ENCODE data around the gene SSBP2.

SSBP2 gene

GRCh38 chr5:81779125-81779915 lies 28.4 kb upstream of the SSBP2 start:
- H3K27ac Mint-ChIP-seq, result peak overlapping the region; percentile 86
- H3K4me1 Mint-ChIP-seq (ENCODE audit: low read depth), result peaks cover 25% of the 10 kb centered on the region
- no peaks in the 10 kb centered on the region for H3K27me3 Mint-ChIP-seq
- H3K4me3 Mint-ChIP-seq, result peak overlapping the region; percentile 50
- H3K36me3 Mint-ChIP-seq (ENCODE audit: low read depth), result no peaks in the 10 kb centered on the region
- intact Hi-C loops (cut with micrococcal nuclease), result loop anchor here (2.0 kb wide), 1 partner anchor 29 kb away; the partner anchor contains the start of gene SSBP2
- H3K9me3 Mint-ChIP-seq, result no peaks in the 10 kb centered on the region

GRCh38 chr5:81778642-81779041 lies 27.7 kb upstream of the SSBP2 start:
- peaks cover 25% of the 10 kb centered on the region for H3K4me1 Mint-ChIP-seq (ENCODE audit: low read depth)
- H3K36me3 Mint-ChIP-seq (ENCODE audit: low read depth), result no peaks in the 10 kb centered on the region
- no peaks in the 10 kb centered on the region for H3K27me3 Mint-ChIP-seq
- no peaks in the 10 kb centered on the region for H3K9me3 Mint-ChIP-seq
- H3K27ac Mint-ChIP-seq, result peak overlapping the region; percentile 86
- peak overlapping the region; percentile 50 for H3K4me3 Mint-ChIP-seq
- intact Hi-C loops (cut with micrococcal nuclease), result loop anchor here (2.0 kb wide), 1 partner anchor 28 kb away; the partner anchor contains the start of gene SSBP2

DNA sequence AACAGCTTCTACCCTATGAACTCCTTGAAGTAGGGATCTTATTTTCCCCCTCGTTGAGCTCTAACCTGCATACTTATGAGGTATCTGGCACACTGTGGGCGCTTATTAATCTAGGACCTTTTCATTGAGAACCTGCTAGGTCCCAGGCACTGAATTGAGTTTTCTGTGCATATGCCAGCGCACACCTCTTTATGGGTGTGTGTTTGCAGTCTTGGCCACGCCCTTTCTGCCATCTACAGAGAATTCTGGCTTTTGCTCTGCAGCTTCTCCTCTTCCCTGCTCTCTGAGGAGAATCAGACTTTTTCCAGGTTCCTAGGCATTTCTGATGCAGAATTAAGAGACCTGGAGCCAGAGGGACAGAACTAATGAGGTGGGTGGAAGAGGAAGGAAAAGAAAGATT lies 25.4 kb upstream of the SSBP2 start:
- Mint-ChIP-seq H3K27me3 (no peaks in the 10 kb centered on the region), H3K4me3 (no peak overlapping the region), H3K9me3 (no peaks in the 10 kb centered on the region), H3K36me3 (ENCODE audit: low read depth) (no peaks in the 10 kb centered on the region), H3K4me1 (ENCODE audit: low read depth) (peaks cover 18% of the 10 kb centered on the region), H3K27ac (peak overlapping the region; percentile 17)
- intact Hi-C loops (cut with micrococcal nuclease), result no loop called here

DNA sequence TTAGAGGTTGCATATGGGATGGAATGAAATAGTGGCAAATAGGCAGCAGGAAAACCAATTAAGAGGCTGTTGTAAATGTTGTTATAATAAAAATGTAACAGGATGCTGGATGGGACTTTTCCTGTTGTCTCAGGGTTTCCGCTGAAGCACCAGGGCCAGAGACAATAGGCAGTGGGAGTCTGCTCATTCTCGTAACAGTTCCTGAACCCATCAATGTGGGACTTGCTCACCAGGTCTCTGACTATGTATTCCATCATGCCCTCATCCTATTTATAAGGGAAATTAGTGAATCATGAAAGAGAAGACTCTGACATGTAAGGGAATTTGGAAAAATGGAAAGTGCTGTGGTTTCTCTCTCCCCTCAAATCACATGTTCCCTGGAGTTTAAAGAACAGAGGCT lies 23.5 kb upstream of the SSBP2 start:
- Mint-ChIP-seq H3K9me3 (no peaks in the 10 kb centered on the region), H3K27me3 (no peaks in the 10 kb centered on the region), H3K4me3 (no peak overlapping the region), H3K4me1 (ENCODE audit: low read depth) (peaks cover 11% of the 10 kb centered on the region), H3K27ac (peak overlapping the region; percentile 4), H3K36me3 (ENCODE audit: low read depth) (no peaks in the 10 kb centered on the region)
- intact Hi-C loops (cut with micrococcal nuclease), result no loop called here

DNA sequence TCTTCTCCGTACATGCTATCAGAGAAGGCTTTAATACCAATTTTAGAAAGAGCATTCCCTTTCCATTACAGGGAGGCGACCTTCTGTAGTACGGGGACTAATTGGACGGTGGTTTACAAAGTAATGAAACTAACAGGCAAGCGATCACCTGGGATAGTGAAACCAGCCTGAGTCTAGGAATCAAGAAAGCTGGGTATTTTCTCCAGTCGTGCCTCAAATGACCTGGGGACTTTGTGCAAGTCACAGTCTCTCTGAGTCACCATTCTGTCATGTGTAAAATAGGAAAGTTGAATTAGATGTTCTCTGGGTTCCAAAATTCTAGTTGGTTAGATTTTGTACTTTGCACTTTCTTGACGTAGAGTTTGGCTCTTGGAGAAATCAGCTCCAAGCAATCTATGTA lies 22.7 kb upstream of the SSBP2 start:
- H3K4me3 Mint-ChIP-seq, result no peak overlapping the region
- no peaks in the 10 kb centered on the region for H3K9me3 Mint-ChIP-seq
- intact Hi-C loops (cut with micrococcal nuclease), result no loop called here
- H3K27ac Mint-ChIP-seq, result no peak overlapping the region
- H3K4me1 Mint-ChIP-seq (ENCODE audit: low read depth), result peaks cover 11% of the 10 kb centered on the region
- no peaks in the 10 kb centered on the region for H3K27me3 Mint-ChIP-seq
- no peaks in the 10 kb centered on the region for H3K36me3 Mint-ChIP-seq (ENCODE audit: low read depth)

GRCh38 chr5:81773161-81773560 lies 22.3 kb upstream of the SSBP2 start:
- Mint-ChIP-seq H3K27ac (no peak overlapping the region), H3K36me3 (ENCODE audit: low read depth) (no peaks in the 10 kb centered on the region), H3K4me1 (ENCODE audit: low read depth) (peaks cover 7% of the 10 kb centered on the region), H3K9me3 (no peaks in the 10 kb centered on the region), H3K27me3 (no peaks in the 10 kb centered on the region), H3K4me3 (no peak overlapping the region)
- intact Hi-C loops (cut with micrococcal nuclease), result no loop called here

GRCh38 chr5:81772488-81772887 lies 21.6 kb upstream of the SSBP2 start:
- H3K27me3 Mint-ChIP-seq, result no peaks in the 10 kb centered on the region
- no peaks in the 10 kb centered on the region for H3K9me3 Mint-ChIP-seq
- intact Hi-C loops (cut with micrococcal nuclease), result no loop called here
- peaks cover 5% of the 10 kb centered on the region for H3K4me1 Mint-ChIP-seq (ENCODE audit: low read depth)
- H3K36me3 Mint-ChIP-seq (ENCODE audit: low read depth), result no peaks in the 10 kb centered on the region
- no peak overlapping the region for H3K4me3 Mint-ChIP-seq
- no peak overlapping the region for H3K27ac Mint-ChIP-seq

DNA sequence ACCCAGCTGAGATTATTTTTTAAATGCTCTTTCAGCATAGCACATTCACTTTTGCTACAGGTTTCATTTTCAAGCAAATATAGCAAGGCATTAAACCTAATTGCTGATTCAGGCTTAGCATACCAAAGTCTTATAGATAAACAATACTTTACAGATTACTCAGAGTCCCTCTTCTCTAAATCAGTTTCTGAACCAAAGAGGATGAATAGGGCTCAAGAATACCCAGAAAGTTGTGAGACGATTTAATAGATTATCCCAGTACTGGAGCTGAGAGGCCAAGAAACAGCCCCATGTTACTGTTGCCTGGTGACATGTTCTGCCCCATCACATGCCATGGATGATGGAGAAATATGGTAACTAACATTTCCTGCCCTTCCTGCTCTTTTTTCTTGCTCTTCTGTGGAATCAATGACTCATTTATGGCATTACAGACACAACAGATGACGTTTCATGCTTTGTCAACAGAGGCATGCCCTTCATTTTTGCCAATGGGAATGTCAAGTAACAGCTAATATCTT lies 18.1 kb upstream of the SSBP2 start:
- no peaks in the 10 kb centered on the region for H3K9me3 Mint-ChIP-seq
- H3K4me1 Mint-ChIP-seq (ENCODE audit: low read depth), result peaks cover 7% of the 10 kb centered on the region
- H3K4me3 Mint-ChIP-seq, result no peak overlapping the region
- intact Hi-C loops (cut with micrococcal nuclease), result no loop called here
- H3K27me3 Mint-ChIP-seq, result no peaks in the 10 kb centered on the region
- H3K36me3 Mint-ChIP-seq (ENCODE audit: low read depth), result no peaks in the 10 kb centered on the region
- H3K27ac Mint-ChIP-seq, result no peak overlapping the region

GRCh38 chr5:81767938-81768337 lies 17.0 kb upstream of the SSBP2 start:
- Mint-ChIP-seq H3K36me3 (ENCODE audit: low read depth) (no peaks in the 10 kb centered on the region), H3K4me1 (ENCODE audit: low read depth) (peaks cover 18% of the 10 kb centered on the region), H3K27ac (no peak overlapping the region), H3K27me3 (no peaks in the 10 kb centered on the region), H3K9me3 (no peaks in the 10 kb centered on the region), H3K4me3 (no peak overlapping the region)
- intact Hi-C loops (cut with micrococcal nuclease), result no loop called here

DNA sequence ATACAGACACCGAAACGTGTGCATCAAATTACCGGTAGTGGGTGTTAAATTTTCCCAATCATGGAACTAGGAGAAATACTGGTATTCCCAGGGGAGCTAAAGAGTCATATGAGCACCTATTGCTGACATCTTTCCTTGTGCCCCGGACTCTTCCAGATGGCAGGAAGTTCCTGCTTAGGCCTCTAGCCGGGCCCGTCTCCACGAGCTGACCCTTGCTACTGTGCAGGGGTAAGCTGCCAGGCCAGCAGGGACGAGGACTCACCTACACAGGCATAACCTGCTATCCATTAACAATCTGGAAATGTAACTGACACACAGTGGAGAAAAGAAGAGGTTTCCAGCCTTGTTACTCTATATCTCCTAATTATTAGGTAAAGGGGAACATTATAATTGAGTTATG lies 16.2 kb upstream of the SSBP2 start:
- H3K27me3 Mint-ChIP-seq, result no peaks in the 10 kb centered on the region
- intact Hi-C loops (cut with micrococcal nuclease), result no loop called here
- no peaks in the 10 kb centered on the region for H3K9me3 Mint-ChIP-seq
- H3K27ac Mint-ChIP-seq, result no peak overlapping the region
- H3K4me3 Mint-ChIP-seq, result no peak overlapping the region
- peaks cover 22% of the 10 kb centered on the region for H3K4me1 Mint-ChIP-seq (ENCODE audit: low read depth)
- no peaks in the 10 kb centered on the region for H3K36me3 Mint-ChIP-seq (ENCODE audit: low read depth)

- no peaks in the 10 kb centered on the region for H3K9me3 Mint-ChIP-seq
- H3K4me3 Mint-ChIP-seq, result no peak overlapping the region
- H3K27ac Mint-ChIP-seq, result no peak overlapping the region
- H3K4me1 Mint-ChIP-seq (ENCODE audit: low read depth), result peaks cover 27% of the 10 kb centered on the region
- intact Hi-C loops (cut with micrococcal nuclease), result no loop called here
- no peaks in the 10 kb centered on the region for H3K27me3 Mint-ChIP-seq
- H3K36me3 Mint-ChIP-seq (ENCODE audit: low read depth), result no peaks in the 10 kb centered on the region
Measured at GRCh38 chr5:81766611-81767010, 15.7 kb upstream of the SSBP2 start.

DNA sequence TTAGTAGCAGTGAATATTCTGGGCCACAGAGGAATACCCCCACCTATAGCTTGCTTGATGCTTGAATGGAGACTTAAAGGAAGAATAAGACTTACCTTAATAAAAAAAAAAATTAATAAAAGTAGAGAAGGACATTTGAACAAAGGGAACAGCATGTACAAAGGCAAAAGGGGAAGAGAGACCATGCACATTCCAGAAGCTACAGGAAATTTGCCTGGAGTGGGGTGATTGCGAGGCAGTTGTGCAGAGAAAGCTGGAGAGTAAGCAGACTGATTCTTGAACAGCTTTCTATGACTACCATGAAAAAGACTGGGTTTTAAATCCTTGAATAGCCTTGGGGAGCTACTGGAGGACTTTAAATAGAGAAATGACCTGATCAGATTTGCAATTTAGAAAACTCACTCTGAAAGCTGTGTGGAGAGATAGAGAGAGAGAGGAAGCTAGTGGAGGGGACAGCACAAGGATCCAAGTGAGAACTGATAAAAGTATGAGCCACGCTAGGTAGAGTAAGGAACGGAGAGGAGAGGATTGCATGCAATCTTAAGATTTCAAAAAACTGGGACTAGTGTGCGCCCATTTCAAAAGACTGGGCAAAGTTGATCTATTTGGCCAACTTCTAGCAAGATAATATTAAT lies 12.5 kb upstream of the SSBP2 start:
- intact Hi-C loops (cut with micrococcal nuclease), result no loop called here
- H3K9me3 Mint-ChIP-seq, result no peaks in the 10 kb centered on the region
- peaks cover 48% of the 10 kb centered on the region for H3K4me1 Mint-ChIP-seq (ENCODE audit: low read depth)
- H3K4me3 Mint-ChIP-seq, result no peak overlapping the region
- H3K27me3 Mint-ChIP-seq, result peaks cover 1% of the 10 kb centered on the region
- H3K27ac Mint-ChIP-seq, result peak overlapping the region; percentile 62
- no peaks in the 10 kb centered on the region for H3K36me3 Mint-ChIP-seq (ENCODE audit: low read depth)

GRCh38 chr5:81762853-81763252 lies 12.0 kb upstream of the SSBP2 start:
- intact Hi-C loops (cut with micrococcal nuclease), result no loop called here
- Mint-ChIP-seq H3K27me3 (peaks cover 1% of the 10 kb centered on the region), H3K27ac (peak overlapping the region; percentile 62), H3K4me3 (no peak overlapping the region), H3K9me3 (no peaks in the 10 kb centered on the region), H3K36me3 (ENCODE audit: low read depth) (no peaks in the 10 kb centered on the region), H3K4me1 (ENCODE audit: low read depth) (peaks cover 48% of the 10 kb centered on the region)

DNA sequence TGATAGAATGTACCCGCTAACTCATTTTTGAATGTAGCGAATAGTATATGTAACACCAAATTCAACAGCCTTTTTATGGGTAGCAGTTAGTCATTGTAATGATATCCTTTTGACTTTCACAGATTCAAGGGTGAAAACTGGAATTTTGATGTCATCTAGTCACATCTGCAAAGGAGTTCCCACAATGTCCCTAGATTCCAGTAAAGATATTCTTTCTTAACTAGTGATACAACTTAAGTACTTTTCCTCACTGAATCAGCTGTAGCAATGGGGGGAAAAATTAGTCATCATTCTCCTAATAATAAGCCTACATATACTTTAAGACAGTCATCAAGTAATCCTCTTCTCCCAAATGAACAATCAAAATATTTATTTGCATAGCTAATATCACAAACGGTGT lies 11.5 kb upstream of the SSBP2 start:
- Mint-ChIP-seq H3K4me3 (no peak overlapping the region), H3K27me3 (peaks cover 1% of the 10 kb centered on the region), H3K4me1 (ENCODE audit: low read depth) (peaks cover 48% of the 10 kb centered on the region), H3K9me3 (no peaks in the 10 kb centered on the region), H3K27ac (peak overlapping the region; percentile 62), H3K36me3 (ENCODE audit: low read depth) (no peaks in the 10 kb centered on the region)
- intact Hi-C loops (cut with micrococcal nuclease), result no loop called here
